HepG2 (cell line): Measurements from ENCODE around the gene PLCB1. TPM values are rescaled to one million over a fixed set of nuclear protein-coding genes. Genes with fewer than 3 reads are reported as not detected.

ENCODE experiments used
- ATAC-seq: fragments of 200-7000 bp; cut with Tn5 transposase; 3 replicates; pipeline ENCODE4 v1.9.1; 2020; ENCODE audit warnings: mild to moderate bottlenecking, moderate library complexity
- BruUV-seq: library from RNA; stranded (reverse); fragments of 400-500 nt; replicated peaks from 2 replicates; lab custom pipeline; 2021; lab: Mats Ljungman, UMichigan
- CTCF ChIA-PET: fragments of 300-600 bp; formaldehyde crosslinking; extraction: SDS; loops from one replicate; lab custom pipeline; 2021; ENCODE audit warnings: low total read pairs, inconsistent platforms, low intra/inter-chr PET ratio; lab: Yijun Ruan, JAX
- POLR2A ChIA-PET: fragments of 350-600 bp; sonication (Branson Sonifier 250); formaldehyde crosslinking; loops from one replicate; lab custom pipeline; 2020; ENCODE audit warnings: antibody characterized with exemption, inconsistent platforms; lab: Yijun Ruan, JAX
- DNase-seq: peaks from one replicate; pipeline ENCODE4 v3.0.0-alpha.2; 2015; ENCODE audit warnings: low spot score
- FAIRE-seq: peaks from 3 replicates; lab custom pipeline; 2011; peaks lifted over from hg19 to GRCh38; lab: Jason Lieb, UNC
- H2AFZ ChIP-seq: one replicate; pipeline ENCODE4 v1.6.1; 2011; ENCODE audit warnings: low read length, inconsistent platforms
- H3K27ac ChIP-seq: fragments of 300-600 bp; 3 replicates; pipeline ENCODE4 v1.8.0; 2011; ENCODE audit warnings: mixed run types, mild to moderate bottlenecking, mixed read lengths, low read length, inconsistent platforms; ENCODE audit not compliant: insufficient read depth; ENCODE audit errors: extremely low read length
- H3K27me3 ChIP-seq, 2 experiments: fragments of 200-600 bp in 1 of 2; 2 replicates in 1 of 2; 3 replicates in 1 of 2; pipeline versions ENCODE4 v1.6.0 to v1.8.0; 2011; ENCODE audit warnings: low read length in 2 of 2, mild to moderate bottlenecking in 2 of 2, moderate library complexity in 2 of 2, inconsistent platforms in 1 of 2; ENCODE audit not compliant: insufficient read depth in 2 of 2, control insufficient read depth in 1 of 2
- H3K36me3 ChIP-seq, 2 experiments: fragments of 200-600 bp in 1 of 2; replicated peaks in 1 of 2; 2 replicates in 1 of 2; 3 replicates in 1 of 2; pipeline versions ENCODE4 v1.5.1 to v1.8.0; 2011; ENCODE audit warnings: low read length in 2 of 2, inconsistent platforms in 1 of 2; ENCODE audit not compliant: insufficient read depth in 2 of 2, control insufficient read depth in 1 of 2
- H3K4me1 ChIP-seq: 2 replicates; pipeline ENCODE4 v1.5.1; 2012; ENCODE audit warnings: low read length, inconsistent platforms; ENCODE audit not compliant: insufficient read depth
- H3K4me2 ChIP-seq: 2 replicates; pipeline ENCODE4 v1.6.0; 2011; ENCODE audit warnings: low read depth, low read length, inconsistent platforms
- H3K4me3 ChIP-seq, 3 experiments: fragments of 200-600 bp in 1 of 3; sonication (generic), shearing (Covaris generic) in 1 of 3; replicated peaks in 1 of 3; 2 replicates each; pipeline ENCODE4 v1.5.1; 2011 to 2016; ENCODE audit warnings: low read length in 3 of 3, inconsistent platforms in 2 of 3, low read depth in 2 of 3, mild to moderate bottlenecking in 2 of 3, control low read depth in 1 of 3, mixed read lengths in 1 of 3; ENCODE audit not compliant: insufficient read depth in 1 of 3
- H3K79me2 ChIP-seq: one replicate; pipeline ENCODE4 v1.6.1; 2011; ENCODE audit warnings: low read length, inconsistent platforms; ENCODE audit not compliant: insufficient read depth
- H3K9ac ChIP-seq: 2 replicates; pipeline ENCODE4 v1.6.0; 2011; ENCODE audit warnings: mild to moderate bottlenecking, low read depth, low read length, inconsistent platforms; ENCODE audit not compliant: insufficient read depth
- H3K9me3 ChIP-seq: 2 replicates; pipeline ENCODE4 v1.5.1; 2012; ENCODE audit warnings: mild to moderate bottlenecking, low read length
- H4K20me1 ChIP-seq: 2 replicates; pipeline ENCODE4 v1.6.0; 2011; ENCODE audit warnings: inconsistent platforms, mild to moderate bottlenecking, low read length, moderate library complexity; ENCODE audit not compliant: insufficient read depth
- AKAP8 ChIP-seq: sonication (generic); formaldehyde crosslinking; IDR thresholded peaks from 2 replicates; pipeline ENCODE4 v1.5.1; 2020; ENCODE audit warnings: mild to moderate bottlenecking, missing genetic modification reagents
- JUND ChIP-seq: sonication (generic); formaldehyde crosslinking; IDR thresholded peaks from 2 replicates; pipeline ENCODE4 v1.8.0; 2022; ENCODE audit warnings: mild to moderate bottlenecking, missing genetic modification reagents
- KLF16 ChIP-seq, 2 experiments: sonication (generic) in 1 of 2; formaldehyde crosslinking in 1 of 2; IDR thresholded peaks; 2 replicates each; pipeline versions ENCODE4 v1.6.1 to v1.8.0; 2016 to 2023; ENCODE audit warnings: missing genetic modification reagents in 2 of 2, missing compliant biosample characterization in 1 of 2
- MAFF ChIP-seq: IDR thresholded peaks from 2 replicates; pipeline ENCODE4 v1.6.1; 2011; ENCODE audit warnings: low read depth, low read length, improper control_type of control experiment
- MAFK ChIP-seq, 2 experiments: IDR thresholded peaks in 1 of 2; conservative IDR thresholded peaks in 1 of 2; 2 replicates each; pipeline ENCODE4 v1.6.1; 2011; ENCODE audit warnings: improper control_type of control experiment in 2 of 2, low read length in 2 of 2
- MTF1 ChIP-seq: sonication (generic); formaldehyde crosslinking; IDR thresholded peaks from 2 replicates; pipeline ENCODE4 v1.5.0; 2020; ENCODE audit warnings: missing genetic modification reagents
- NFYB ChIP-seq: sonication (generic); formaldehyde crosslinking; IDR thresholded peaks from 2 replicates; pipeline ENCODE4 v1.4.0; 2020; ENCODE audit warnings: missing genetic modification reagents
- NFYC ChIP-seq: IDR thresholded peaks from 2 replicates; pipeline ENCODE4 v1.6.1; 2016; ENCODE audit warnings: missing genetic modification reagents, missing compliant biosample characterization
- SETDB1 ChIP-seq: sonication (generic); formaldehyde crosslinking; IDR thresholded peaks from 2 replicates; pipeline ENCODE4 v1.5.1; 2020; ENCODE audit warnings: missing genetic modification reagents, mild to moderate bottlenecking, borderline replicate concordance
- SIX4 ChIP-seq: sonication (generic); formaldehyde crosslinking; IDR thresholded peaks from 2 replicates; pipeline ENCODE4 v1.4.0; 2020; ENCODE audit warnings: missing genetic modification reagents
- ZIK1 ChIP-seq: sonication (generic); formaldehyde crosslinking; IDR thresholded peaks from 2 replicates; pipeline ENCODE4 v1.5.0; 2020; ENCODE audit warnings: mild to moderate bottlenecking, low read depth, missing genetic modification reagents, borderline replicate concordance
- ZNF550 ChIP-seq: sonication (generic); formaldehyde crosslinking; IDR thresholded peaks from 2 replicates; pipeline ENCODE4 v1.4.0; 2020; ENCODE audit warnings: mild to moderate bottlenecking, missing genetic modification reagents, borderline replicate concordance
- WGBS: methylation state at CpG from one replicate; pipeline ENCODE4 v1.1.6; 2017; ENCODE audit warnings: low lambda C conversion rate; 5-methylcytosine and 5-hydroxymethylcytosine counted together
- in situ Hi-C: cut with HindIII; loops from 2 replicates; pipeline ENCODE4 v1.10.0; 2017; ENCODE audit warnings: low pct_unique_long_range_greater_than_20kb; ENCODE audit not compliant: extremely low pct_ligation_motif_present
- intact Hi-C: fragments of 100-400 bp; cut with micrococcal nuclease; formaldehyde crosslinking; loops from one replicate; pipeline ENCODE4 v1.10.0; 2022; ENCODE audit not compliant: unreplicated experiment
- polyA plus RNA-seq, 8 experiments: library from polyadenylated mRNA; depleted of rRNA in 3 of 8; stranded (reverse) in 7 of 8; unstranded in 1 of 8; fragments of >200 nt; fragmentation: Illumina TruSeq in 4 of 8; extraction: Trizol in 4 of 8; gene quantifications; 2 replicates each; pipeline versions ENCODE4 v1.2.1 to v1.2.3, GENCODE V29; 2011 to 2016; ENCODE audit warnings: low read depth in 4 of 8, missing spikeins in 1 of 8, mixed read lengths in 1 of 8; ENCODE audit not compliant: insufficient read depth in 1 of 8
- total RNA-seq, 5 experiments: library from RNA; depleted of rRNA; stranded (reverse); fragments of >200 nt; fragmentation: Illumina TruSeq; extraction: Trizol; gene quantifications; 2 replicates each; pipeline ENCODE4 v1.2.3, GENCODE V29; 2016; ENCODE audit warnings: low read depth in 1 of 5
- TF ChIP-seq, protein P1 (sequence below): sonication (generic); formaldehyde crosslinking; IDR thresholded peaks from 2 replicates; pipeline ENCODE4 v1.4.0; 2020; ENCODE audit warnings: missing genetic modification reagents
- TF ChIP-seq, protein P2 (sequence below): sonication (generic); formaldehyde crosslinking; conservative IDR thresholded peaks from 2 replicates; pipeline ENCODE4 v1.8.0; 2022; ENCODE audit warnings: mild to moderate bottlenecking, moderate library complexity, missing genetic modification reagents
- TF ChIP-seq, protein P3 (sequence below): sonication (generic); formaldehyde crosslinking; IDR thresholded peaks from 2 replicates; pipeline ENCODE4 v1.5.0; 2020; ENCODE audit warnings: mild to moderate bottlenecking, low read depth, missing genetic modification reagents, borderline replicate concordance

PLCB1 gene
- total and polyA plus RNA-seq, 2 of the 13 experiments (the other 11 are each of a cell fraction or from before 2014, with no cell fraction given): 42.4 to 55.9 TPM

DNA sequence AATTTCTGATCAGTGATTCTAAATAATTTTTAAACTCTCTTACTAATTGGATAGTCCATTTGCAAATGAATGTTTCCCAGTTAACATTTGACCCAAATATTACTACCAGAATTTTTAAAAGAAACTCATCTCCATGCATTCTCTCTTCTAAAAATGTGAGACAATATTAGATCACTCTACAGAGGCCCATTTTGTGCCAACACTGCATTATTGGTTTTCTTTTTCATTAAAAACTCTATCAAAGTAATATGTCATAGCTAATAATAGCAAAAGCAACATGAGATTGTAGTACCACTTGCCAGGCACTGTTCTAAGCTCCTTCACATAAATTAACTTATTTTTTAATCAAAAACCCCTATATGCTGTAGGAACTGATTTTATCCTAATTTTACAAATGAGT is 591.2 kb downstream of the PLCB1 start:
- Histone ChIP-seq H3K9me3 (no peaks in the 10 kb centered on the region), H3K36me3 (peaks cover 6 to 16% of the 10 kb centered on the region in 2 experiments), H3K4me3 (no peak overlapping the region), H2AFZ (no peak overlapping the region), H3K79me2 (no peaks in the 10 kb centered on the region), H3K9ac (no peak overlapping the region), H3K27me3 (no peaks in the 10 kb centered on the region), H3K27ac (no peak overlapping the region), H4K20me1 (no peaks in the 10 kb centered on the region), H3K4me2 (no peak overlapping the region), H3K4me1 (no peaks in the 10 kb centered on the region)
- ATAC-seq: no peak
- no TSS peak for BruUV-seq
- TF ChIP-seq, protein P1, sequence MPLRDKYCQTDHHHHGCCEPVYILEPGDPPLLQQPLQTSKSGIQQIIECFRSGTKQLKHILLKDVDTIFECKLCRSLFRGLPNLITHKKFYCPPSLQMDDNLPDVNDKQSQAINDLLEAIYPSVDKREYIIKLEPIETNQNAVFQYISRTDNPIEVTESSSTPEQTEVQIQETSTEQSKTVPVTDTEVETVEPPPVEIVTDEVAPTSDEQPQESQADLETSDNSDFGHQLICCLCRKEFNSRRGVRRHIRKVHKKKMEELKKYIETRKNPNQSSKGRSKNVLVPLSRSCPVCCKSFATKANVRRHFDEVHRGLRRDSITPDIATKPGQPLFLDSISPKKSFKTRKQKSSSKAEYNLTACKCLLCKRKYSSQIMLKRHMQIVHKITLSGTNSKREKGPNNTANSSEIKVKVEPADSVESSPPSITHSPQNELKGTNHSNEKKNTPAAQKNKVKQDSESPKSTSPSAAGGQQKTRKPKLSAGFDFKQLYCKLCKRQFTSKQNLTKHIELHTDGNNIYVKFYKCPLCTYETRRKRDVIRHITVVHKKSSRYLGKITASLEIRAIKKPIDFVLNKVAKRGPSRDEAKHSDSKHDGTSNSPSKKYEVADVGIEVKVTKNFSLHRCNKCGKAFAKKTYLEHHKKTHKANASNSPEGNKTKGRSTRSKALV (CRISPR knock-in tag): no peak
- TF ChIP-seq MAFK (conservative IDR thresholded peaks at IDR 0.05 in 1 of 2, IDR thresholded peaks at IDR 0.05 in 1 of 2; ENCODE audit: low read length in 2 of 2): peak; percentile 25 to 61; a peak in 2 of 4 replicates
- TF ChIP-seq MAFF: 0 out of 2 replicates have a peak, but pooled peaks have one; percentile 4
- no peak for TF ChIP-seq SIX4 (CRISPR knock-in tag)
- TF ChIP-seq NFYB (CRISPR knock-in tag): no peak
- ChIA-PET CTCF (interaction anchor here (3.2 to 4.5 kb wide), 3 partner anchors 592 to 743 kb away, joined by 17 to 77 read pairs (median 35); partner anchors contain the start of gene PLCB1), POLR2A (no interaction called here)
- intact Hi-C loops: loop anchor here (5.0 to 10.0 kb wide), 2 partner anchors 331 to 1608 kb away; no protein-coding TSS in a partner anchor
- in situ Hi-C loops: loop anchor here (5.0 to 10.0 kb wide), 4 partner anchors 591 to 788 kb away; partner anchors contain the start of gene PLCB1
- DNase-seq: no peak
- no peak for FAIRE-seq

DNA sequence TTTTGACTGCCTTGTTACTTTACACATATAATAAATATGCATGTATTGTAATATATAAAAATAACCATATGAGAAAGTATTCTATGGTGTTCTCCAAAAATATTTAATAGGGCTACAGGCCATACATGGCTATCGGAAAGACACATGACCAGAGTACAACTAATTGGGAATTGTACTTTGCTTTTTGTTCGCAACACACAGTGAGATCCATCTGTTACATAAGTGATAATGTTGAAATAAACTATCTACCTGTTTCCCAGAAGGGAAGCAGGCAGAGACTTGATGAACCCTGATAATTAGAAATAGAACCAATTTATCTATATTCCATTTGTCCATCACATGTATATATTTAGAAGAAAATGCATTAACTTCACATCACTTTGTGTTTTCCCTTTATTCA is 592.8 kb downstream of the PLCB1 start:
- BruUV-seq: no TSS peak
- CTCF ChIA-PET: no interaction called here
- TF ChIP-seq SETDB1 (CRISPR knock-in tag) (no peak), JUND (CRISPR knock-in tag) (no peak), NFYC (CRISPR knock-in tag) (no peak), ZIK1 (CRISPR knock-in tag) (no peak), AKAP8 (CRISPR knock-in tag) (no peak), MTF1 (CRISPR knock-in tag) (no peak), ZNF550 (CRISPR knock-in tag) (no peak), KLF16 (CRISPR knock-in tag; IDR thresholded peaks at IDR 0.05) (no peak)
- TF ChIP-seq, protein P2, sequence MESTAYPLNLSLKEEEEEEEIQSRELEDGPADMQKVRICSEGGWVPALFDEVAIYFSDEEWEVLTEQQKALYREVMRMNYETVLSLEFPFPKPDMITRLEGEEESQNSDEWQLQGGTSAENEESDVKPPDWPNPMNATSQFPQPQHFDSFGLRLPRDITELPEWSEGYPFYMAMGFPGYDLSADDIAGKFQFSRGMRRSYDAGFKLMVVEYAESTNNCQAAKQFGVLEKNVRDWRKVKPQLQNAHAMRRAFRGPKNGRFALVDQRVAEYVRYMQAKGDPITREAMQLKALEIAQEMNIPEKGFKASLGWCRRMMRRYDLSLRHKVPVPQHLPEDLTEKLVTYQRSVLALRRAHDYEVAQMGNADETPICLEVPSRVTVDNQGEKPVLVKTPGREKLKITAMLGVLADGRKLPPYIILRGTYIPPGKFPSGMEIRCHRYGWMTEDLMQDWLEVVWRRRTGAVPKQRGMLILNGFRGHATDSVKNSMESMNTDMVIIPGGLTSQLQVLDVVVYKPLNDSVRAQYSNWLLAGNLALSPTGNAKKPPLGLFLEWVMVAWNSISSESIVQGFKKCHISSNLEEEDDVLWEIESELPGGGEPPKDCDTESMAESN (CRISPR knock-in tag): no peak
- TF ChIP-seq, protein P3, sequence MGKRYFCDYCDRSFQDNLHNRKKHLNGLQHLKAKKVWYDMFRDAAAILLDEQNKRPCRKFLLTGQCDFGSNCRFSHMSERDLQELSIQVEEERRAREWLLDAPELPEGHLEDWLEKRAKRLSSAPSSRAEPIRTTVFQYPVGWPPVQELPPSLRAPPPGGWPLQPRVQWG: no peak

More for the DNA sequence above, 592.8 kb downstream of the PLCB1 start:
- FAIRE-seq: no peak
- H3K4me2 ChIP-seq: no peak overlapping the region
- H3K4me3 ChIP-seq: no peak overlapping the region
- intact Hi-C loops (loop anchor here (5.0 to 10.0 kb wide), 2 partner anchors 333 to 1610 kb away; no protein-coding TSS in a partner anchor), in situ Hi-C loops (loop anchor here (5.0 to 10.0 kb wide), 4 partner anchors 593 to 790 kb away; partner anchors contain the start of gene PLCB1)
- no peaks in the 10 kb centered on the region for H3K27me3 ChIP-seq
- no peak overlapping the region for H2AFZ ChIP-seq
- H4K20me1 ChIP-seq: no peaks in the 10 kb centered on the region
- no peak overlapping the region for H3K27ac ChIP-seq
- POLR2A ChIA-PET: no interaction called here
- WGBS: 97% methylated on average over 2 of the region's 2 CpGs
- no peaks in the 10 kb centered on the region for H3K4me1 ChIP-seq
- no peak for ATAC-seq
- H3K79me2 ChIP-seq: no peaks in the 10 kb centered on the region
- no peak overlapping the region for H3K9ac ChIP-seq
- H3K36me3 ChIP-seq: peaks cover 2 to 15% of the 10 kb centered on the region in 2 experiments; a peak in 3 of 5 replicates
- no peak for DNase-seq
- no peaks in the 10 kb centered on the region for H3K9me3 ChIP-seq
